Prostate gland (tissue), 2 donors: ENCODE data around the gene BTBD17. TPM values are rescaled to one million over a fixed set of nuclear protein-coding genes. Genes with fewer than 3 reads are reported as not detected.

Experiments used
- DNase-seq: peaks from one replicate; pipeline ENCODE4 v3.0.0-alpha.2; 2019; ENCODE audit warnings: low spot score
- H3K27ac ChIP-seq, 2 donors: fragments of 200-600 bp; sonication (generic); 2 replicates each; pipeline ENCODE4 v1.5.1; 2017 to 2019
- H3K27me3 ChIP-seq: fragments of 200-600 bp; sonication (generic); replicated peaks from 2 replicates; pipeline ENCODE4 v1.5.1; 2019; ENCODE audit not compliant: insufficient read depth
- H3K36me3 ChIP-seq, 2 donors: fragments of 200-600 bp; sonication (generic); 1 replicate in 1 of 2; 2 replicates in 1 of 2; pipeline versions ENCODE4 v1.5.1 to v1.8.1; 2017 to 2019
- H3K4me1 ChIP-seq: fragments of 200-600 bp; sonication (generic); replicated peaks from 2 replicates; pipeline ENCODE4 v1.5.1; 2019
- H3K4me3 ChIP-seq, 2 donors: fragments of 200-600 bp; sonication (generic); 2 replicates each; pipeline ENCODE4 v1.5.1; 2017 to 2019
- H3K9me3 ChIP-seq: fragments of 200-600 bp; sonication (generic); 2 replicates; pipeline ENCODE4 v1.5.1; 2017
- POLR2A ChIP-seq: fragments of 450-650 bp; IDR thresholded peaks from one replicate; pipeline ENCODE4 v1.6.1; 2016; ENCODE audit warnings: antibody characterized with exemption, mild to moderate bottlenecking
- POLR2AphosphoS5 ChIP-seq: sonication (generic); formaldehyde crosslinking; IDR thresholded peaks from one replicate; pipeline ENCODE4 v1.6.1; 2017; ENCODE audit warnings: antibody characterized with exemption
- WGBS: methylation state at CpG from one replicate; pipeline ENCODE4 v1.1.5; 2018; 5-methylcytosine and 5-hydroxymethylcytosine counted together
- intact Hi-C: fragments of 100-400 bp; cut with DNase I; formaldehyde crosslinking; loops from one replicate; pipeline ENCODE4 v1.14.2; 2022
- total RNA-seq, 2 donors: library from RNA; depleted of rRNA; stranded (reverse); fragments of >200 nt; gene quantifications; one replicate each; pipeline ENCODE4 v1.1.0, GENCODE V29; 2016
- TF ChIP-seq, protein P1 (sequence below), 4 experiments: fragments of 200-600 bp in 2 of 4; fragments of 450-650 bp in 2 of 4; sonication (generic) in 2 of 4; IDR thresholded peaks; 1 replicate in 3 of 4; 2 replicates in 1 of 4; pipeline ENCODE4 v1.5.1; 2016 to 2019; ENCODE audit warnings: antibody characterized with exemption in 4 of 4, mild to moderate bottlenecking in 2 of 4, moderate library complexity in 2 of 4

BTBD17 gene
- total RNA-seq, 2 donors from 2014 or later = not detected

DNA sequence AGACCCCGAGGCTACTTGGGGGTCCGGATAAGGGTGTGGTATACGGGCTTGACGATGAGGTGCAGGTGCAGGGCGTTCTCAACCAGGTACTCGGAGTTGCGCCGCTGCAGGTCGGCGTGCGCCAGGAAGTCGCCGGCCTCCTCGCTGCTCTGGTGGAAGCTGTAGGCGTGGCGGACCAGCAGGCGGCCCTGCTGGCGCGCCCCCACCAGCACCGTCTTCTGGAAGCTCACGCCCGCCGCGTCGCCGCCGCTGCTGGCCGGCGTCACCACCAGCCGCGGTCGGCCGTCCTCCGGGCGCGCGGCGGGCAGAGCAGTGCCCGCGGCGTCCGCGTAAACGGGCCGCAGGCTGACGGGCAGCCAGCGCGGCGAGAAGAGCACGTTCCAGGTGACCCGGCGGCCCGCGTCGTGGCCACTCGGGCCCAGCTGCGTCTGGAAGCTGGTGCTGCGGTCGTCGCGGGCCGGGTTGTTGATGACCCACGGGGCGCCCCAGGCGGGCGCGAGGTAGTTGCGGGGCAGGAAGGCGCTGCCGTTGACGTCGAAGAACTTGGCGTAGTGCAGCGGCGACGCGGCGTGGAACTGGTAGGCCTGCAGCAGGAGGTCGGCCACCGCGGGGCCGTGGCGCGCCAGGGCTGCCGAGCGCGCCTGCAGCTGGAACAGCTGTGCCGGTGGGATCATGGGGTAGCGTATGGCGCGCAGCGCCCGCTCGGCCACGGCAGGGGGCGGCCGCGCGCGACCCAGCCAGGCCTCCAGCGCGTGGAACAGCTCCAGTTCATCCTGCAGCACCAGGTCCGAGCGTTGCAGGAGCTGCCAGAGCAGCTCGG lies 4.8 kb downstream of the BTBD17 start:
- Histone ChIP-seq H3K4me3 (peak overlapping the region in 1 of 2 donors; percentile 3), H3K36me3 (no peaks in the 10 kb centered on the region), H3K27me3 (peaks cover 42% of the 10 kb centered on the region), H3K4me1 (no peaks in the 10 kb centered on the region), H3K9me3 (no peaks in the 10 kb centered on the region), H3K27ac (no peak overlapping the region)
- DNase-seq = no peak
- intact Hi-C loops = no loop called here
- TF ChIP-seq, protein P1, sequence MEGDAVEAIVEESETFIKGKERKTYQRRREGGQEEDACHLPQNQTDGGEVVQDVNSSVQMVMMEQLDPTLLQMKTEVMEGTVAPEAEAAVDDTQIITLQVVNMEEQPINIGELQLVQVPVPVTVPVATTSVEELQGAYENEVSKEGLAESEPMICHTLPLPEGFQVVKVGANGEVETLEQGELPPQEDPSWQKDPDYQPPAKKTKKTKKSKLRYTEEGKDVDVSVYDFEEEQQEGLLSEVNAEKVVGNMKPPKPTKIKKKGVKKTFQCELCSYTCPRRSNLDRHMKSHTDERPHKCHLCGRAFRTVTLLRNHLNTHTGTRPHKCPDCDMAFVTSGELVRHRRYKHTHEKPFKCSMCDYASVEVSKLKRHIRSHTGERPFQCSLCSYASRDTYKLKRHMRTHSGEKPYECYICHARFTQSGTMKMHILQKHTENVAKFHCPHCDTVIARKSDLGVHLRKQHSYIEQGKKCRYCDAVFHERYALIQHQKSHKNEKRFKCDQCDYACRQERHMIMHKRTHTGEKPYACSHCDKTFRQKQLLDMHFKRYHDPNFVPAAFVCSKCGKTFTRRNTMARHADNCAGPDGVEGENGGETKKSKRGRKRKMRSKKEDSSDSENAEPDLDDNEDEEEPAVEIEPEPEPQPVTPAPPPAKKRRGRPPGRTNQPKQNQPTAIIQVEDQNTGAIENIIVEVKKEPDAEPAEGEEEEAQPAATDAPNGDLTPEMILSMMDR (IDR thresholded peaks at IDR 0.05) = no peak
- TF ChIP-seq POLR2A (no peak), POLR2AphosphoS5 (no peak)
- 2% methylated on average over 76 of the region's 105 CpGs for WGBS

DNA sequence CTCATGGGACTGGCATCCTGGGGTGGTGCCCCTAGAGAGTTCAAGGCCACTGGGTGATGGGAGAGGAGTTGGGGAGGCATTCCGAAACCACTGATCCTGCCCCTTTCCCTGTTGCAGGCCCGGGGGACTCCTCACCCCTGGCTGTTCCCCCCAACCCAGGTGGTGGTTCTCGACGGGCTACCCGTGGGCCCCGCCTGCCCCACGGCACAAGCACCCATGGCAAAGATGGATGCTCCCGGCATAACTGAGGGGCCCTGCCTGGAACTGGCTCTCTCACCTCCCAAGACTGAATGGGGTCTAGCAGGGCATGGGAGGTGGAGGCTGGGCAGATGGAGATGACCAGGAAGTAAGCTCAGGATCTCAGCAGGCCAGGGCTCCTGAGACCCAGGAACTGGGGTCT lies 6.6 kb downstream of the BTBD17 start:
- 94% methylated on average over 8 of the region's 8 CpGs for WGBS
- Histone ChIP-seq H3K9me3 (no peaks in the 10 kb centered on the region), H3K27me3 (peaks cover 43% of the 10 kb centered on the region), H3K27ac (no peak overlapping the region), H3K4me3 (no peak overlapping the region), H3K36me3 (no peaks in the 10 kb centered on the region), H3K4me1 (no peaks in the 10 kb centered on the region)
- intact Hi-C loops = no loop called here
- DNase-seq = no peak
- TF ChIP-seq POLR2A = no peak
- TF ChIP-seq POLR2AphosphoS5 = no peak
- TF ChIP-seq, protein P1 (IDR thresholded peaks at IDR 0.05) = no peak

DNA sequence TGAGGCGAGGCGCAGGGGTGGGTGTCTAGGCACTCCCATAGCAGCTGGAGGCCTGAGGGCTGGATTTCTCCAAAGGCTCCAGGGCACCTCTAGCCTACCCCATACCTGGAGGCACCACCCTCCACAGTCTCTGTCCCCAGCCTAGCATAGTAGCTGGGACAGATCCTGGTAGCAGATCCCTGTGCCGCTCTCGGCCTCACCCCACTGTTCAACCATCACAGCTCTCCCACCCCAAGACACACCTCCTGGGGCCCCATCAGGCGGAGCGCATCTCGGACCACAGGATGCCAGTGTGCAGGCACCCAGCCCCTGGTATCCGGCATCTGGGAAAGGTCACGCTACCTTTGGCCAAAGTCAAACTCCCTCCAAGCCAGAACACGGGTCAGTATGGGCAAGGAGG lies 7.1 kb downstream of the BTBD17 start:
- Histone ChIP-seq H3K4me3 (no peak overlapping the region), H3K27me3 (peaks cover 43% of the 10 kb centered on the region), H3K9me3 (no peaks in the 10 kb centered on the region), H3K36me3 (no peaks in the 10 kb centered on the region), H3K27ac (no peak overlapping the region), H3K4me1 (no peaks in the 10 kb centered on the region)
- intact Hi-C loops = no loop called here
- DNase-seq = no peak
- TF ChIP-seq, protein P1 (IDR thresholded peaks at IDR 0.05) = no peak
- no peak for TF ChIP-seq POLR2AphosphoS5
- TF ChIP-seq POLR2A = no peak
- WGBS = 86% methylated on average over 9 of the region's 10 CpGs

DNA sequence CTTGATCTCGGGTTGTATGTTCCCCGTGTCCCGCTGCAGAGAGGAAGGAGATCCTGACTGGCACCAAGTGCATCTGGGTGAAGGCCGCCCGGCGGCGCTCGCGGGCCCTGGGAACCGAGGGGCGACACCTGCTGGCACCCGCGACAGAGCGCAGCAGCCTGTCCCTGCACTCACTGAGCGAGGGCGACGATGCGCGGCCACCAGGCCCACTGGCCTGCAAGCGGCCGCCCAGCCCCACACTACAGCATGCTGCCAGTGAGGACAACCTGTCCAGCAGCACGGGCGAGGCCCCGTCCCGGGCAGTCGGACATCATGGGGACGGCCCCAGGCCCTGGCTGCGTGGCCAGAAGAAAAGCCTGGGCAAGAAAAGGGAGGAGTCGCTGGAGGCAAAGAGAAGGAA lies 7.5 kb downstream of the BTBD17 start:
- H3K27me3 ChIP-seq = peaks cover 43% of the 10 kb centered on the region
- TF ChIP-seq POLR2AphosphoS5 (no peak), POLR2A (no peak)
- TF ChIP-seq, protein P1 (IDR thresholded peaks at IDR 0.05) = peak in 2 of 4 experiments; percentile 17 to 32
- H3K36me3 ChIP-seq = no peaks in the 10 kb centered on the region
- no peak for DNase-seq
- H3K4me3 ChIP-seq = no peak overlapping the region
- intact Hi-C loops = no loop called here
- 16% methylated on average over 21 of the region's 29 CpGs for WGBS
- no peaks in the 10 kb centered on the region for H3K4me1 ChIP-seq
- H3K27ac ChIP-seq = no peak overlapping the region
- no peaks in the 10 kb centered on the region for H3K9me3 ChIP-seq
